ENCODE results near the gene ATF7IP2. TPM values are rescaled to one million over a fixed set of nuclear protein-coding genes. Genes with fewer than 3 reads are reported as not detected.

Gene ATF7IP2
- total RNA-seq, 4 donors from 2014 or later, result 15.5 to 32.8 (median 28.3) TPM

GRCh38 chr16:10509534-10510025 lies 123.7 kb downstream of the ATF7IP2 start:
- intact Hi-C loops (cut with DNase I), result loop anchor here (2.0 kb wide), 1 partner anchor 253 kb away; no protein-coding TSS in a partner anchor
- DNase-seq, result peak; percentile 56 to 70
- H3K27ac ChIP-seq, result no peak overlapping the region
- no peaks in the 10 kb centered on the region for H3K27me3 ChIP-seq
- H3K36me3 ChIP-seq, result no peaks in the 10 kb centered on the region
- no peak overlapping the region for H3K4me3 ChIP-seq (replicated peaks in 1 of 3)
- TF ChIP-seq POLR2A (IDR thresholded peaks at IDR 0.05), result no peak
- peak; percentile 57 to 89 (median 82) for TF ChIP-seq CTCF (IDR thresholded peaks at IDR 0.05)
- WGBS, 2 donors, result 23 to 24% methylated on average over 6 of the region's 6 CpGs
- H3K9me3 ChIP-seq, result no peaks in the 10 kb centered on the region
- peaks cover 0 to 4% of the 10 kb centered on the region in 2 donors for H3K4me1 ChIP-seq

GRCh38 chr16:10510279-10510678 lies 124.4 kb downstream of the ATF7IP2 start:
- H3K9me3 ChIP-seq, result no peaks in the 10 kb centered on the region
- H3K36me3 ChIP-seq, result no peaks in the 10 kb centered on the region
- TF ChIP-seq POLR2A (IDR thresholded peaks at IDR 0.05) (no peak), CTCF (IDR thresholded peaks at IDR 0.05) (no peak)
- DNase-seq, result no peak
- H3K4me3 ChIP-seq (replicated peaks in 1 of 3), result no peak overlapping the region
- H3K27me3 ChIP-seq, result no peaks in the 10 kb centered on the region
- intact Hi-C loops (cut with DNase I), result no loop called here
- no peak overlapping the region for H3K27ac ChIP-seq
- 67 to 68% methylated on average over 2 of the region's 2 CpGs for WGBS, 2 donors
- peaks cover 0 to 10% of the 10 kb centered on the region in 2 donors for H3K4me1 ChIP-seq

- Histone ChIP-seq H3K9me3 (no peaks in the 10 kb centered on the region), H3K27ac (no peak overlapping the region), H3K36me3 (no peaks in the 10 kb centered on the region), H3K4me3 (replicated peaks in 1 of 3) (no peak overlapping the region), H3K4me1 (peaks cover 0 to 12% of the 10 kb centered on the region in 2 donors), H3K27me3 (no peaks in the 10 kb centered on the region)
- WGBS, 2 donors, result 91 to 92% methylated on average over 1 of the region's 1 CpG
- DNase-seq, result no peak
- intact Hi-C loops (cut with DNase I), result no loop called here
- no peak for TF ChIP-seq POLR2A (IDR thresholded peaks at IDR 0.05)
- no peak for TF ChIP-seq CTCF (IDR thresholded peaks at IDR 0.05)
Observed at GRCh38 chr16:10511829-10512228, 126.0 kb downstream of the ATF7IP2 start.

- Histone ChIP-seq H3K9me3 (no peaks in the 10 kb centered on the region), H3K4me1 (peaks cover 0 to 12% of the 10 kb centered on the region in 2 donors), H3K27ac (no peak overlapping the region), H3K36me3 (no peaks in the 10 kb centered on the region), H3K4me3 (replicated peaks in 1 of 3) (no peak overlapping the region), H3K27me3 (no peaks in the 10 kb centered on the region)
- 32 to 35% methylated on average over 6 of the region's 6 CpGs for WGBS, 2 donors
- intact Hi-C loops (cut with DNase I), result loop anchor here (5.0 kb wide), 1 partner anchor 403 kb away; no protein-coding TSS in a partner anchor
- TF ChIP-seq POLR2A (IDR thresholded peaks at IDR 0.05) (no peak), CTCF (IDR thresholded peaks at IDR 0.05) (peak in 5 of 6 experiments; percentile 30 to 69 (median 66))
- DNase-seq, result peak; percentile 57 to 61
Observed at GRCh38 chr16:10514369-10515055, 128.7 kb downstream of the ATF7IP2 start.

- H3K4me1 ChIP-seq, result peaks cover 0 to 12% of the 10 kb centered on the region in 2 donors
- H3K27ac ChIP-seq, result no peak overlapping the region
- no peak for DNase-seq
- H3K9me3 ChIP-seq, result no peaks in the 10 kb centered on the region
- 79% methylated on average over 5 of the region's 5 CpGs for WGBS, 2 donors
- no peaks in the 10 kb centered on the region for H3K36me3 ChIP-seq
- H3K4me3 ChIP-seq (replicated peaks in 1 of 3), result no peak overlapping the region
- intact Hi-C loops (cut with DNase I), result loop anchor here (2.0 to 5.0 kb wide), 2 partner anchors 219 to 399 kb away; no protein-coding TSS in a partner anchor
- TF ChIP-seq CTCF (IDR thresholded peaks at IDR 0.05) (no peak), POLR2A (IDR thresholded peaks at IDR 0.05) (no peak)
- H3K27me3 ChIP-seq, result no peaks in the 10 kb centered on the region
Observed at GRCh38 chr16:10517868-10518267, 132.0 kb downstream of the ATF7IP2 start.

All from thyroid gland (tissue), 4 donors.